T-helper 17 cell (primary cell): ENCODE measurements around the gene ACSL5. TPM values are rescaled to one million over a fixed set of nuclear protein-coding genes. Genes with fewer than 3 reads are reported as not detected.
A peak's percentile ranks its signal among the peaks of the same experiment; 100 is the strongest.
"Not testable (repeated sequence)": the region's sequence is repeated elsewhere in the genome, so short reads cannot be mapped to it uniquely, and the experiment has no call there.

Experiments
- ATAC-seq: fragments of 150-1000 bp; cut with Tn5 transposase; 2 replicates; pipeline ENCODE4 v1.10.0; 2021; ENCODE audit warnings: mild to moderate bottlenecking, moderate library complexity
- DNase-seq, 3 donors: peaks; one replicate each; pipeline versions ENCODE4 v3.0.0 to v3.0.0-alpha.2; 2020 to 2021
- H3K9me3 ChIP-seq: one replicate; pipeline ENCODE4 v1.7.0; 2013; ENCODE audit warnings: low read length, mild to moderate bottlenecking; ENCODE audit not compliant: control insufficient read depth, poor library complexity, severe bottlenecking
- H3K27ac Mint-ChIP-seq: one replicate; pipeline ENCODE4 v1.8.0; 2022; ENCODE audit warnings: mild to moderate bottlenecking, moderate library complexity, mixed read lengths
- H3K27me3 Mint-ChIP-seq: one replicate; pipeline ENCODE4 v1.8.0; 2022; ENCODE audit warnings: mixed read lengths
- H3K36me3 Mint-ChIP-seq: one replicate; pipeline ENCODE4 v1.8.0; 2022; ENCODE audit warnings: low read depth, mixed read lengths
- H3K4me1 Mint-ChIP-seq: one replicate; pipeline ENCODE4 v1.8.0; 2022; ENCODE audit warnings: mild to moderate bottlenecking, mixed read lengths
- H3K4me3 Mint-ChIP-seq: one replicate; pipeline ENCODE4 v1.8.0; 2022; ENCODE audit warnings: mild to moderate bottlenecking, moderate library complexity, mixed read lengths
- total RNA-seq, 4 donors: library from RNA in 2 of 4; stranded (reverse) in 2 of 4; gene quantifications; one replicate each; pipeline ENCODE4 v1.2.3 and lab custom pipeline; 2022 to 2026

Gene ACSL5
- total RNA-seq, 2 donors from 2014 or later = 35.4 to 44.2 TPM

DNA sequence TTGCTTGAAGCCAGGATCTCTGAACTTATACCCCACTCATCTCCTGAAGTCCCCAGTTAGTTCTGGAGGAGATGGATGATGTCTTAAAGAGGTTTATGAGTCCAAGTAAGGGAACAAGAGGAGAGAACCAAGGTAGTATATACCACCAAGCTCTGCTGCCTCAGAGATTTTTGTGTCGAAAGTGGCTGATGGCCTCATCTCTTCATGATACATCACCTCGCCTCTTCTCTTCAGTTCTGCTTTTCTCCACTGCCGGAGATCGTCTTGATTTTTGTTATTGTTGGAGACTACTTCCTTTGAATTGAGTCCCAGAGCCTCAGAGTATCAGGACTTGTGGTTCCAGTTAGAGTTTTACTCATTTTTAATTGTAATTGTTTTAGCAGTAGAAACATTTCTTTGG lies 75.0 kb downstream of the ACSL5 start:
- peak overlapping the region; percentile 95 for H3K27ac Mint-ChIP-seq
- peaks cover 8% of the 10 kb centered on the region for H3K36me3 Mint-ChIP-seq
- H3K4me1 Mint-ChIP-seq = peaks cover 36% of the 10 kb centered on the region
- peak overlapping the region; percentile 67 for H3K4me3 Mint-ChIP-seq
- H3K27me3 Mint-ChIP-seq = no peaks in the 10 kb centered on the region
- DNase-seq (no peak), ATAC-seq (no peak)
- H3K9me3 ChIP-seq = no peaks in the 10 kb centered on the region

DNA sequence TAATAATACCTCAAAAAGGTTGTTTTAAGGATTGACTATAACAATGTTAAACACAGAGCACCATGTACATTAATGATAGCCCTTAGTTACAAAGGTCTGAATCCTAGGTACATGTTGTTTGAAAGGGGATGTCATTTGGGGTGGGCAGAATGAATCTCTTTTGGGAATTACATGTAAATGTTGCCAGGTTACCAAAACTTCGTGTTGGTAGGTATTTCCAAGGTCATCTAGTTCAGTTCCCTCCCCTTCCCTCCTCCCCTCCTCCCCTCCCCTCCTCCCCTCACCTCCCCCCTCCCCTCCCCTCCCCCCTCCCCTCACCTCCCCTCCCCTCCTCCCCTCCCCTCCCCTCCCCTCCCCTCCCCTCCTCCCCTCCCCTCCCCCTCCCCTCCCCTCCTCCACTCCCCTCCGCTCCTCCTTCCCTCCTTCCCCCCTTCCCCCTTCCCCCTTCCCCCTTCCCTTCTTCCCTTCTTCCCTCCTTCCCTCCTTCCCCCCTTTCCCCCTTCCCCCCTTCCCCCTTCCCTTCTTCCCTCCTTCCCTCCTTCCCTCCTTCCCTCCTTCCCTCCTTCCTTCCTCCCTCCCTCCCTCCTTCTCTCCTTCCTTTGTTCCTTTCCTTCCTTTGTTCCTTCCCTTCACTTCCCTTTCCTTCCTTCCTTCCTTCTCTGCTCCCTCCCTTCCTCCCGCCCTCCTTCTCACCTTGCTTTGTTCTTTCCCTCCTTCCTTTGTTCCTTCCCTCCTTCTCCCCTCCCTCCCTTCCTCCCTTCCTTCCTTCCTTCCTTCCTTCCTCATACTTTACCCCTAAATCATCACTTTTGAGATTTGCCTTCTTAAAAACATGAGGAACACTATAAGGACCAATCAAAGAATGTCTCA lies 81.2 kb downstream of the ACSL5 start:
- peaks cover 2% of the 10 kb centered on the region for H3K36me3 Mint-ChIP-seq
- peak overlapping the region; percentile 65 for H3K27ac Mint-ChIP-seq
- no peaks in the 10 kb centered on the region for H3K9me3 ChIP-seq
- no peaks in the 10 kb centered on the region for H3K27me3 Mint-ChIP-seq
- DNase-seq (no peak), ATAC-seq (no peak)
- peaks cover 23% of the 10 kb centered on the region for H3K4me1 Mint-ChIP-seq
- no peak overlapping the region for H3K4me3 Mint-ChIP-seq

DNA sequence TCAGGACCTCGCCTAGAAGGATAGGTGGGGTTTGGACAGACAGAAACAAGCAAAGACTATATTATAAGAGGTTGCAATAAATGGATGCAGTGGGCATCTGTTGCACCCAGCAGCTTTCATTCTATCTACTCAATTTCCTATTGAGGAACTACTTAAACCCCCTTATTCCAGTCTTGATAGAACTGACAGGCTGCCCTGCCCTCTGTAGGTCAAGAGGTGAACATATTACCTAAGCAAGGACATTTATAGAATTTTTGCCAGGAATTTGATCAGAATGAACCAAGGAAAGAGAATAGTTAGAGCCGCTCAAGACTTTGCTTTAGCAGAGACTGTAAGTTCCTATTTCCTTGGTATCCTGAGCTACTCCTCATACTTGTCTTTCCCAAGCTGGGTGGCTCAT lies 82.6 kb downstream of the ACSL5 start:
- H3K4me3 Mint-ChIP-seq = no peak overlapping the region
- no peak overlapping the region for H3K27ac Mint-ChIP-seq
- ATAC-seq = no peak
- no peaks in the 10 kb centered on the region for H3K27me3 Mint-ChIP-seq
- H3K36me3 Mint-ChIP-seq = no peaks in the 10 kb centered on the region
- peaks cover 19% of the 10 kb centered on the region for H3K4me1 Mint-ChIP-seq
- H3K9me3 ChIP-seq = no peaks in the 10 kb centered on the region
- DNase-seq = no peak

DNA sequence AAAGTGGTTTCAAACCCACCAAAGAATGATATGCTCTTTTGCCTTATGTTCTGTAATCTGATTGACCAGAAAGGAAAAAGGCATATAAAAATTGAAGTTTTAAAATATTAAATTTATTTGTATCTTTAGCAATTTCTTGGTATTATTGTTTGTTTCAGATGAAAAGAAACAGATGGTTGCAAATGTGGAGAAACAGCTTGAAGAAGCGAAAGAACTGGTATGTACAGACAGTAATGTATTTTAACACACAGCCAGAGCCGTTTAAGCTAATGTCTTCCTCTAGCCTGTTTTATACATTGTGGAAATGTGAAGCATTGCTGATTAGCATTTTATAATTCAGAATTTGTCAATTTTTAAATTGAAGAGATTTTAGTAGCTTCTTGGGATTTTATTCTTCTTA lies 86.5 kb downstream of the ACSL5 start:
- ATAC-seq = no peak

DNA sequence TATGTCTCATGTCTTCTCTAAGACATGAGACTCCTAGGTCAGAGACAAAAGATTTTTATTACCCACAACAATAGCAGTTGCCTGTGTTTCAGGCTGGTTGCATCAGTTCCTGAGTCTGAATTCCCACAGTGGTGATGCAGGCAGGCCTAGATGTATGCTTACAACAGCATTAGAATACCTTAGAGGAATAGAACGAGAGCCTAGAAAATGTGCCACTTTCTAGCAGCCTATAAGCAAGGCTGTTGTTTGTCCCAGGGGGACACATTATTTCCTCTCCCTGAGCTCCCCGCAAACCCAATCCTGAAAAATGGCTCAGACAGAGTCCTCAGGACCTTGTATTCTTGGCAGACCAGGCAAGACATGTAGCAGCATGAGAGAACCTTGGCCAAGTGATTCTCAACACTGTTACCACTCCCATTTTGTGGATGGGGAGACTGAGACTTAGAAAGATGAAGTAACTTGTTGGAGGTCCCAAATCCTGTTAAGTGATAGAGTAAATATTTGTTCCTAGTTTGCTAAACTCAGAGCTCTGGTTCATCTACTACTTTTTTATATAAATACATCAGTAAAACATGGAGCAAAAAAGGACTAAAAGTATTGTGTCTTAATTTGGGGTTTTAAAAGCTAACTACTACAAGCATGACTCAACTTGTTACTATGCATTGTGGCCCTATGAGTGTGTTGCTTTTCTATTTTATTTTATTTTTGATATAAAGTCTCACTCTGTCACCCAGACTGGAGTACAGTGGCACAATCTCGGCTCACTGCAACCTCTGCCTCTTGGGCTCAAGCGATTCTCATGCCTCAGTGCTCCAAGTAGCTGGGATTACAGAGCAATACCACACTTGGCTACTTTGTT lies 87.3 kb downstream of the ACSL5 start:
- no peak for ATAC-seq
- H3K27me3 Mint-ChIP-seq = no peaks in the 10 kb centered on the region

More for the DNA sequence above, 86.5 kb downstream of the ACSL5 start:
- H3K36me3 Mint-ChIP-seq = peaks cover under 1% of the 10 kb centered on the region
- H3K27me3 Mint-ChIP-seq = no peaks in the 10 kb centered on the region
- H3K4me1 Mint-ChIP-seq = peaks cover 9% of the 10 kb centered on the region
- H3K27ac Mint-ChIP-seq = no peak overlapping the region
- no peak overlapping the region for H3K4me3 Mint-ChIP-seq
- no peak for DNase-seq
- H3K9me3 ChIP-seq = no peaks in the 10 kb centered on the region

DNA sequence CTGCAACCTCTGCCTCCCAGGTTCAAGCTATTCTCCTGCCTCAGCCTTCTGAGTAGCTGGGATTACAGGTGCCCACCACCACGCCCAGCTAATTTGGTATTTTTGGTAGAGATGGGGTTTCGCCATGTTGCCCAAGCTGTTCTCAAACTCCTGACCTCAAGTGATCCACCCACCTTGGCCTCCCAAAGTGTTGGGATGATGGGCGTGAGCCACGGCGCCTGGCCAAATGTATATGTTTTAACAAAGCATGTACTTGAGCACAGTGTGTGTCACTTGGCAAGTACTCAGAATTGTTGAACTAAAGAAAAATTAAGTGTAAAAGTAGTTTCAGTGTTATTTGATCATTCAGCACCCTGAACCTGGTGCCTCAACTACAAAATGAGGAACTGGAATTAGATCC lies 90.2 kb downstream of the ACSL5 start:
- not testable (repeated sequence) for ATAC-seq, H3K9me3 ChIP-seq, H3K36me3 Mint-ChIP-seq, DNase-seq, H3K4me1 Mint-ChIP-seq, H3K27me3 Mint-ChIP-seq, H3K4me3 Mint-ChIP-seq
- H3K27ac Mint-ChIP-seq = peak overlapping the region; percentile 24

More for the DNA sequence above, 87.3 kb downstream of the ACSL5 start:
- peaks cover 9% of the 10 kb centered on the region for H3K4me1 Mint-ChIP-seq
- no peak overlapping the region for H3K27ac Mint-ChIP-seq
- no peaks in the 10 kb centered on the region for H3K9me3 ChIP-seq
- no peak for DNase-seq
- H3K4me3 Mint-ChIP-seq = no peak overlapping the region
- H3K36me3 Mint-ChIP-seq = peaks cover 3% of the 10 kb centered on the region

DNA sequence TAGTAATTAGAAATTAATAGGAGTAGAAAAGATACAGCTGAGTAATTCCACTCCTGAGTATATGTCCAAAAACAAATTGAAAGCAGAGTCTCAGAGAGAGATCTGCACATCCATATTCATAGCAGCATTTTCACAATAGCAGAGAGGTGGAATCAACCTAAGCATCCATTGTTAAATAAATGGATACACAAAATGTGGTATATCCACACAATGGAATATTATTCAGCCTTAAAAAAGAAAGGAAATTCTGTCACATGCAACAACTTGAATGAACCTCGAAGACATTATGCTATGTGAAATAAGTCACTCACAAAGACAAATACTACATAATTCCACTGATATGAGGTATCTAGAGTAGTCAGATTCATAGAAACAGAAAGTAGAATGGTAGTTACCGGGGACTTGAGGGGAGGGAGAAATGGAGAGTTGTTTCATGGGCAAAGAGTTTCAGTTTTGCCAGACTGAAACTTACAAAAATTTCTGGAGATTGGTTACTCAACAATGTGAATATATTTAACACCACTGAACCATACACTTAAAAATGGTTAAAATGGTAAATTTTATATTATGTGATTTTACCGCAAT lies 91.5 kb downstream of the ACSL5 start:
- DNase-seq (no peak), ATAC-seq (no peak)
- Mint-ChIP-seq H3K36me3 (peaks cover 6% of the 10 kb centered on the region), H3K4me3 (no peak overlapping the region), H3K4me1 (peaks cover 12% of the 10 kb centered on the region), H3K27ac (no peak overlapping the region), H3K27me3 (no peaks in the 10 kb centered on the region)
- H3K9me3 ChIP-seq = no peaks in the 10 kb centered on the region

DNA sequence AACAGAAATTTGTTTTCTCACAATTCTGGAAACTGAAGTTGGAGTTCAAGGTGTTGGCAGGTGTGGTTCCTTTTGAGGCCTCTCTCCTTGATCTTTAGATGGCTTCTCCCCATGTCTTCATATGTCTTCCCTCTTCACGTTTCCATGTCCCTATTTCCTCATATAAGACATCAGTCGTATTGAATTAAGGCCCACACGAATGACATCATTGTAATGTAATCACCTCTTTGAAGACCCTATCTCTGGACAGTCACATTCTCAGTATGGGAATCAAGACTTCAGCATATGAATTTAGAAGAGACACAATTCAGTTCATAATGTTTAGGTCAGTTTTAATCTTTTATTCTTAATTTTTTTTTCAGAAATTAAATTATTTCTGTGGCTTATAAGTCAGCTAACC lies 92.9 kb downstream of the ACSL5 start:
- ATAC-seq = no peak
- Mint-ChIP-seq H3K27me3 (no peaks in the 10 kb centered on the region), H3K36me3 (peaks cover 6% of the 10 kb centered on the region), H3K4me1 (peaks cover 13% of the 10 kb centered on the region), H3K27ac (no peak overlapping the region), H3K4me3 (no peak overlapping the region)
- DNase-seq = no peak
- no peaks in the 10 kb centered on the region for H3K9me3 ChIP-seq

DNA sequence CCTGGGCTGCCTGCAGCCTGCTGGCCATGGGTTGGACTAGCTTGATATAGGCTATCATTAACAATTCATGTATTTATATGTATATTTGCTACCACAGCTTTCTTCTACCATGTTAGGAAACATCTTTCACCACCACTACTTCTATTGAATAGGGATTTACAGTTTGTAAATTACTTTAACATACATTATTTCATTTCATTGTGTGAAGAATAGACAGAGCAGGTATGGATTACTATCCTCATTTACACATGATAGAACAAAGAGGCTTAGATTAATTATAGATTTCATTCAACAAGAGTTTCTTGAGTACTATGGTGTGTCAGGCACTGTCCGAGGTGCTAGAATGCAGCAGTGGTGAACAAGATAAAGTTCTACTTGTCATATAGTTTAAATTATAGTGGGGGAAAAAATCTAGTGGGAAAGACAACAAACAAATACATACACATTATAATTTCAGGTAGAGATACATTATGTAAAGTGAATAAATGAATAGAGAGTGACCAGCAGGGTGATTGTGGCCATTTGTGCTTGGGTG lies 93.7 kb downstream of the ACSL5 start:
- Mint-ChIP-seq H3K36me3 (peaks cover 6% of the 10 kb centered on the region), H3K27ac (no peak overlapping the region), H3K4me1 (peaks cover 16% of the 10 kb centered on the region), H3K27me3 (no peaks in the 10 kb centered on the region), H3K4me3 (no peak overlapping the region)
- H3K9me3 ChIP-seq = no peaks in the 10 kb centered on the region
- ATAC-seq (no peak), DNase-seq (no peak)

DNA sequence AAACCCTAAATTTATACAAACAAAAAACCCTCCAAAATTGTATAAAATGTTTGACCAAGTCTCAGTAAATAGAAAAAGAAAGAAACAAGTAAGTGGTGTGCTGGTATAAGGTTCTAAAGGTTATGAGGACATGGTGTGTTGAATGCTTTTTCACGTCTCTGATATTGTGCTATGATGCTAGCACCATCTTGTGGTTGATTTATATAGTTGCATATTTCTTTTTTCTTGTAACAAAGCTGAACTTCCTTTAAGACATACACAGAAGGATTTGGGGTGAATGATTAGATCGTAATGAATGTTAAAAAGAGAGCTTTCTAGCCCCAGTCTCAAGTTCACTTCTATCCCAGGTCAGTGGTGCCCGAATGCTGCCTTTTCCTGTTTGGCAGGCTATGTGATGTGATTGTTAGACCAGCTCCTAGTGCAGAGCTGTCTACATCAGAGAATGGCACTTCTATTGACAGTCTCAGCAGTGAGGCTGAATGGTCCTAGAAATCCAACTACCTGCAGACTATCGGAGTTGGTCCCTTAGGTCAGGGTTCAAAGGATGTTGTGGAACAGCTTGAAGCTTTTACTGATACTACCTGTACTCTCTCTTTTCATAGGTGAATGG lies 98.1 kb downstream of the ACSL5 start:
- ATAC-seq (peak; percentile 77), DNase-seq (no peak)
- Mint-ChIP-seq H3K36me3 (peaks cover 2% of the 10 kb centered on the region), H3K27ac (peak overlapping the region; percentile 19), H3K27me3 (no peaks in the 10 kb centered on the region), H3K4me1 (peaks cover 16% of the 10 kb centered on the region), H3K4me3 (no peak overlapping the region)
- no peaks in the 10 kb centered on the region for H3K9me3 ChIP-seq

DNA sequence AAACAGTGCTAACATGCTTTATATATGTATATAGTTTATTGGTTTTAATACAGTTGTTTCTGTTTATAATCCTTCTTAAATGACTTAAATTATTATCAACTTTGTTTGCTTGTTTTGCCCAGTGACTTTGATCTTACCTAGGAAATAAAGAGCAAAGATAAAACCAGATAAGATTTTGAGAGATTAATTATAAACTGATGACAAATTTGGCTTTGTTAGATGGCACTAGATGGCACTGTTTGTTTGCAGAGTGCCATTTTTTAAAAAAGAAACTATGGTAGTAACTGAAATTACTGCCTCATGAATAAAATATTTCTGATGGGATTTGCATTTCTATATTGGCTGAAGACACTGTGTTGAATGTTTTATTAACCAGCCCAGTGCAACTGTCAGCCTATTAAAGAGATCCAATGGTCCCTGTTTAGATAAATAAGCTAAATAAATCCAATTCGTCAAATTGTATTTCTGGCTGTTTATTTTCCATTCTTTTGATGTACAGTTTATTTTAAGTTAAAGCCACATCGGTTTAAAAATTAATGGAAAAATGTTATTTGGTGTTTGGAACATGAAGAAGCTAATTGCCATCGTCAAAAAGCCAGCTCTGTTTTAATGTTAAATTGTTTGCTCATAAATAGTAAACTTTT lies 101.8 kb downstream of the ACSL5 start:
- no peaks in the 10 kb centered on the region for H3K27me3 Mint-ChIP-seq
- DNase-seq = no peak
- no peaks in the 10 kb centered on the region for H3K36me3 Mint-ChIP-seq
- no peaks in the 10 kb centered on the region for H3K9me3 ChIP-seq
- H3K4me1 Mint-ChIP-seq = peaks cover 13% of the 10 kb centered on the region
- H3K4me3 Mint-ChIP-seq = no peak overlapping the region
- ATAC-seq = no peak
- no peak overlapping the region for H3K27ac Mint-ChIP-seq
